Panc1 (cell line): ENCODE data around the gene MEGF6. TPM values are rescaled to one million over a fixed set of nuclear protein-coding genes. Genes with fewer than 3 reads are reported as not detected.
A peak's percentile ranks its signal among the peaks of the same experiment; 100 is the strongest.

Experiments
- ATAC-seq: fragments of 200-7000 bp; cut with Tn5 transposase; 2 replicates; pipeline ENCODE4 v1.9.1; 2020; ENCODE audit warnings: mild to moderate bottlenecking, moderate library complexity
- BruUV-seq: library from RNA; stranded (reverse); fragments of 400-500 nt; replicated peaks from 2 replicates; lab custom pipeline; 2021; lab: Mats Ljungman, UMichigan
- CTCF ChIA-PET: fragments of 300-600 bp; sonication (Branson Sonifier 250); formaldehyde crosslinking; loops from one replicate; lab custom pipeline; 2022; ENCODE audit warnings: antibody characterized with exemption; lab: Charles Lee
- POLR2A ChIA-PET: fragments of 300-600 bp; sonication (Branson Sonifier 250); formaldehyde crosslinking; loops from one replicate; lab custom pipeline; 2022; ENCODE audit warnings: antibody characterized with exemption; lab: Charles Lee
- DNase-seq: peaks from one replicate; pipeline ENCODE4 v3.0.0-alpha.2; 2010; ENCODE audit warnings: low read depth, low spot score
- H3K27ac ChIP-seq: 2 replicates; pipeline ENCODE4 v1.5.1; 2011; ENCODE audit warnings: mild to moderate bottlenecking, low read length, inconsistent platforms
- H3K27me3 ChIP-seq: fragments of 200-500 bp; sonication (Bioruptor generic); 2 replicates; pipeline ENCODE4 v1.6.0; 2014; ENCODE audit warnings: low read length, inconsistent platforms; ENCODE audit not compliant: control insufficient read depth, insufficient read depth
- H3K36me3 ChIP-seq: fragments of 200-500 bp; sonication (Bioruptor generic); 2 replicates; pipeline ENCODE4 v1.5.1; 2014; ENCODE audit warnings: inconsistent platforms, mild to moderate bottlenecking, low read length, moderate library complexity; ENCODE audit not compliant: control insufficient read depth, insufficient read depth
- H3K4me1 ChIP-seq: 2 replicates; pipeline ENCODE4 v1.5.1; 2011; ENCODE audit warnings: inconsistent platforms, mild to moderate bottlenecking, low read length, moderate library complexity; ENCODE audit not compliant: control insufficient read depth, insufficient read depth
- H3K4me3 ChIP-seq, 2 experiments: 2 replicates each; pipeline ENCODE4 v1.5.1; 2011 to 2012; ENCODE audit warnings: low read depth in 2 of 2, low read length in 2 of 2, mild to moderate bottlenecking in 2 of 2, inconsistent platforms in 1 of 2, moderate library complexity in 1 of 2
- H3K9me3 ChIP-seq: fragments of 200-500 bp; sonication (Bioruptor generic); 2 replicates; pipeline ENCODE4 v1.5.1; 2014; ENCODE audit warnings: low read depth, mild to moderate bottlenecking, inconsistent platforms, low read length, moderate library complexity; ENCODE audit not compliant: control insufficient read depth, insufficient read depth
- POLR2AphosphoS5 ChIP-seq: IDR thresholded peaks from 2 replicates; pipeline ENCODE4 v1.6.1; 2012; ENCODE audit warnings: mild to moderate bottlenecking, low read depth, low read length, moderate library complexity
- SIN3A ChIP-seq: IDR thresholded peaks from 2 replicates; pipeline ENCODE4 v1.6.1; 2012; ENCODE audit warnings: low read depth, mild to moderate bottlenecking, low read length, moderate library complexity, borderline replicate concordance; ENCODE audit not compliant: insufficient read depth
- TCF7L2 ChIP-seq: IDR thresholded peaks from 2 replicates; pipeline ENCODE4 v1.6.1; 2011; ENCODE audit warnings: mild to moderate bottlenecking, low read depth, low read length, inconsistent platforms
- in situ Hi-C: cut with HindIII; loops from 2 replicates; pipeline ENCODE4 v1.10.0; 2016; ENCODE audit warnings: low sequenced_read_pairs, low pct_unique_long_range_greater_than_20kb
- intact Hi-C: fragments of 100-400 bp; cut with micrococcal nuclease; formaldehyde crosslinking; loops from one replicate; pipeline ENCODE4 v1.10.0; 2022; ENCODE audit not compliant: unreplicated experiment
- total RNA-seq: library from RNA; stranded (reverse); gene quantifications from one replicate; pipeline ENCODE4 v1.2.1, GENCODE V29; 2021; ENCODE audit not compliant: unreplicated experiment
- TF ChIP-seq, protein P1 (sequence below): fragments of 450-650 bp; IDR thresholded peaks from 2 replicates; pipeline ENCODE4 v1.5.1; 2017; ENCODE audit warnings: mild to moderate bottlenecking
- TF ChIP-seq, protein P2 (sequence below), 2 experiments: IDR thresholded peaks; 2 replicates each; pipeline ENCODE4 v1.6.1; 2011 to 2012; ENCODE audit warnings: low read depth in 2 of 2, control low read depth in 1 of 2, low read length in 1 of 2, mild to moderate bottlenecking in 1 of 2, moderate library complexity in 1 of 2; ENCODE audit not compliant: insufficient read depth in 1 of 2

MEGF6 gene
- total RNA-seq, 1 experiment from 2014 or later, result 32.6 TPM

DNA sequence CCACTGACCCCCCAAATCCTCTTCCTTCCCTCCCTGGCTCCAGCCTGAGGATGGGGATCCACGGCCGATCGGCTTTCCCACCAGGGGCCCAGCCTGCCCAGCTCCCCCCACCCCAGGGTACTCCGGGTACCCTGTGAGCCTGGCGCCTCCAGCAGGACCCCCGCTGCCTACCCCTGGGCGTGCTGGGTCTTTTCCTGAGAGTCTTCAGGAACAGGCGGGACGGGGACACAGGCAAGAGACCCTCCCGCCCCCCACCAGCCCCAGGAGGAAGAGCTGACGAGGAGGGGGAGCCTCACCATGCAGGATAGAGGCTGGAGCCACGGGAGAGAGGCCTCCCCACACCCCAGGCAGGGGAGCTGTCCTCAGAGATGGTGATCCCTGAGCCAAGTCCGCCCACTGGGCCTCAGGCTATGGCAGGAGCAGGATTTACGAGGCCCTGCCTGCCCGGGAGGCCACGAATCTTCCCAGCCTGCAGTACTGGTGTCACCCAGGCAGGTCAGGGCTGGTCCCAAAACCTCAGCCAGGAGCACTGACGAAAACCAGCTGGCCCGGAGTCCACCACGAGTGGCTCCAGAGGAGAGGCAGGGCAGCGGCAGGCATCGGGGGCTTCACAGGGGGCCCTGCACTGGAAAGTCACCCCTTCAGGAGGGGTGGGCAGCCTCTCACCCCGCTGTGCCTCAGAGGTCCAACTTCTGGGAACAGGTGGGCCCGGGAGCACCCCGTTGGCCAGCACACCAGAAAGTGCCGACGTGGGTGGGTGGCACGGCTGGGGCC, 58.0 kb downstream of the MEGF6 start:
- in situ Hi-C loops (no loop called here), intact Hi-C loops (no loop called here)
- Histone ChIP-seq H3K4me3 (no peak overlapping the region), H3K9me3 (no peaks in the 10 kb centered on the region), H3K36me3 (no peaks in the 10 kb centered on the region), H3K27me3 (no peaks in the 10 kb centered on the region), H3K27ac (no peak overlapping the region), H3K4me1 (peaks cover 10% of the 10 kb centered on the region)
- TF ChIP-seq POLR2AphosphoS5, result no peak
- no peak for TF ChIP-seq SIN3A
- TF ChIP-seq, protein P1, sequence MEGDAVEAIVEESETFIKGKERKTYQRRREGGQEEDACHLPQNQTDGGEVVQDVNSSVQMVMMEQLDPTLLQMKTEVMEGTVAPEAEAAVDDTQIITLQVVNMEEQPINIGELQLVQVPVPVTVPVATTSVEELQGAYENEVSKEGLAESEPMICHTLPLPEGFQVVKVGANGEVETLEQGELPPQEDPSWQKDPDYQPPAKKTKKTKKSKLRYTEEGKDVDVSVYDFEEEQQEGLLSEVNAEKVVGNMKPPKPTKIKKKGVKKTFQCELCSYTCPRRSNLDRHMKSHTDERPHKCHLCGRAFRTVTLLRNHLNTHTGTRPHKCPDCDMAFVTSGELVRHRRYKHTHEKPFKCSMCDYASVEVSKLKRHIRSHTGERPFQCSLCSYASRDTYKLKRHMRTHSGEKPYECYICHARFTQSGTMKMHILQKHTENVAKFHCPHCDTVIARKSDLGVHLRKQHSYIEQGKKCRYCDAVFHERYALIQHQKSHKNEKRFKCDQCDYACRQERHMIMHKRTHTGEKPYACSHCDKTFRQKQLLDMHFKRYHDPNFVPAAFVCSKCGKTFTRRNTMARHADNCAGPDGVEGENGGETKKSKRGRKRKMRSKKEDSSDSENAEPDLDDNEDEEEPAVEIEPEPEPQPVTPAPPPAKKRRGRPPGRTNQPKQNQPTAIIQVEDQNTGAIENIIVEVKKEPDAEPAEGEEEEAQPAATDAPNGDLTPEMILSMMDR, result no peak
- TF ChIP-seq, protein P2, sequence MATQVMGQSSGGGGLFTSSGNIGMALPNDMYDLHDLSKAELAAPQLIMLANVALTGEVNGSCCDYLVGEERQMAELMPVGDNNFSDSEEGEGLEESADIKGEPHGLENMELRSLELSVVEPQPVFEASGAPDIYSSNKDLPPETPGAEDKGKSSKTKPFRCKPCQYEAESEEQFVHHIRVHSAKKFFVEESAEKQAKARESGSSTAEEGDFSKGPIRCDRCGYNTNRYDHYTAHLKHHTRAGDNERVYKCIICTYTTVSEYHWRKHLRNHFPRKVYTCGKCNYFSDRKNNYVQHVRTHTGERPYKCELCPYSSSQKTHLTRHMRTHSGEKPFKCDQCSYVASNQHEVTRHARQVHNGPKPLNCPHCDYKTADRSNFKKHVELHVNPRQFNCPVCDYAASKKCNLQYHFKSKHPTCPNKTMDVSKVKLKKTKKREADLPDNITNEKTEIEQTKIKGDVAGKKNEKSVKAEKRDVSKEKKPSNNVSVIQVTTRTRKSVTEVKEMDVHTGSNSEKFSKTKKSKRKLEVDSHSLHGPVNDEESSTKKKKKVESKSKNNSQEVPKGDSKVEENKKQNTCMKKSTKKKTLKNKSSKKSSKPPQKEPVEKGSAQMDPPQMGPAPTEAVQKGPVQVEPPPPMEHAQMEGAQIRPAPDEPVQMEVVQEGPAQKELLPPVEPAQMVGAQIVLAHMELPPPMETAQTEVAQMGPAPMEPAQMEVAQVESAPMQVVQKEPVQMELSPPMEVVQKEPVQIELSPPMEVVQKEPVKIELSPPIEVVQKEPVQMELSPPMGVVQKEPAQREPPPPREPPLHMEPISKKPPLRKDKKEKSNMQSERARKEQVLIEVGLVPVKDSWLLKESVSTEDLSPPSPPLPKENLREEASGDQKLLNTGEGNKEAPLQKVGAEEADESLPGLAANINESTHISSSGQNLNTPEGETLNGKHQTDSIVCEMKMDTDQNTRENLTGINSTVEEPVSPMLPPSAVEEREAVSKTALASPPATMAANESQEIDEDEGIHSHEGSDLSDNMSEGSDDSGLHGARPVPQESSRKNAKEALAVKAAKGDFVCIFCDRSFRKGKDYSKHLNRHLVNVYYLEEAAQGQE (IDR thresholded peaks at IDR 0.05; ENCODE audit: insufficient read depth in 1 of 2, low read depth in 2 of 2, low read length in 1 of 2), result no peak
- TF ChIP-seq TCF7L2, result no peak
- POLR2A ChIA-PET, result no interaction called here
- BruUV-seq, result no TSS peak
- ATAC-seq, result peak; percentile 29
- CTCF ChIA-PET, result interaction anchor here (0.9 kb wide), 1 partner anchor 66 kb away, joined by 3 read pairs; no protein-coding TSS in a partner anchor
- no peak for DNase-seq

DNA sequence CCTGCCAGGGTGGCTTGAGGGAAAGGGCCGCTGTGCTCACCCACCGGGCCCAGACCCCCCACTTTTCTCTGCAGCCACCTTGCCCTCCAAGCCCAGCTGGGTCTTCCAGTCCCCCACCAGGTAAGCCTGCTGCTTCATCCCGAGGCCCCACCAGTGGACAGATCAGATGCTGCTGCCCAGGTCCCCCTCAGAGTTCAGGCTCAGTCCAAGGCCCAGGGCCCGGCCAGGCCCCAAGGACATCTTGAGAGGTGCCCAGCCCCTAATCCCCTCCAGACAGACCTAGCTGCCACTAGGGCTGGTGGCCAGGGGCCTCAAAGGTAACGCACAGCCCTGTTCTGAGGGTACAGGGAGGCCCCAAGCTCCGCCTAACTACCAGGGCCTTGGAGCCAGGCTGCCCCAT, 58.6 kb downstream of the MEGF6 start:
- Histone ChIP-seq H3K4me3 (no peak overlapping the region), H3K27me3 (no peaks in the 10 kb centered on the region), H3K27ac (no peak overlapping the region), H3K36me3 (no peaks in the 10 kb centered on the region), H3K4me1 (peaks cover 16% of the 10 kb centered on the region), H3K9me3 (no peaks in the 10 kb centered on the region)
- no TSS peak for BruUV-seq
- TF ChIP-seq, protein P2 (IDR thresholded peaks at IDR 0.05; ENCODE audit: insufficient read depth in 1 of 2, low read depth in 2 of 2, low read length in 1 of 2), result no peak
- TF ChIP-seq POLR2AphosphoS5 (no peak), SIN3A (no peak), TCF7L2 (no peak)
- TF ChIP-seq, protein P1, result no peak
- no peak for ATAC-seq
- in situ Hi-C loops (no loop called here), intact Hi-C loops (no loop called here)
- CTCF ChIA-PET, result interaction anchor here (0.9 kb wide), 1 partner anchor 66 kb away, joined by 3 read pairs; no protein-coding TSS in a partner anchor
- POLR2A ChIA-PET, result no interaction called here
- DNase-seq, result no peak
